H9 (cell line): Measurements from ENCODE around the gene RHBDD1. TPM values are rescaled to one million over a fixed set of nuclear protein-coding genes. Genes with fewer than 3 reads are reported as not detected.

Source experiments
- DNase-seq: peaks from one replicate; pipeline ENCODE4 v3.0.0-alpha.2; 2017
- H2AFZ ChIP-seq: one replicate; pipeline ENCODE4 v1.6.1; 2013; ENCODE audit warnings: mild to moderate bottlenecking, low read length, control low read depth, moderate library complexity
- H2AK5ac ChIP-seq: 2 replicates; pipeline ENCODE4 v1.6.1; 2013; ENCODE audit warnings: low read length, control low read depth, mixed read lengths; ENCODE audit not compliant: insufficient read length
- H2BK120ac ChIP-seq: one replicate; pipeline ENCODE4 v1.6.1; 2013; ENCODE audit warnings: low read depth, mild to moderate bottlenecking, low read length, control low read depth, inconsistent platforms; ENCODE audit not compliant: poor library complexity, severe bottlenecking
- H2BK12ac ChIP-seq: 2 replicates; pipeline ENCODE4 v1.6.1; 2013; ENCODE audit warnings: low read length, control low read depth, mixed read lengths, low read depth; ENCODE audit not compliant: insufficient read length
- H2BK15ac ChIP-seq: 2 replicates; pipeline ENCODE4 v1.6.1; 2013; ENCODE audit warnings: low read depth, low read length, control low read depth
- H2BK20ac ChIP-seq: one replicate; pipeline ENCODE4 v1.6.1; 2013; ENCODE audit warnings: low read depth, mild to moderate bottlenecking, low read length, control low read depth, inconsistent platforms; ENCODE audit not compliant: poor library complexity, severe bottlenecking
- H2BK5ac ChIP-seq: 2 replicates; pipeline ENCODE4 v1.6.1; 2013; ENCODE audit warnings: low read length, control low read depth, mixed read lengths; ENCODE audit not compliant: insufficient read length
- H3K14ac ChIP-seq: 2 replicates; pipeline ENCODE4 v1.6.1; 2013; ENCODE audit warnings: low read length, control low read depth; ENCODE audit not compliant: insufficient read depth
- H3K18ac ChIP-seq: 2 replicates; pipeline ENCODE4 v1.6.1; 2013; ENCODE audit warnings: low read depth, mild to moderate bottlenecking, mixed read lengths, low read length, control low read depth; ENCODE audit not compliant: insufficient read length
- H3K23ac ChIP-seq: 2 replicates; pipeline ENCODE4 v1.6.1; 2013; ENCODE audit warnings: low read length, control low read depth, mixed read lengths, low read depth; ENCODE audit not compliant: insufficient read length
- H3K23me2 ChIP-seq: 2 replicates; pipeline ENCODE4 v1.6.1; 2013; ENCODE audit warnings: low read depth, mild to moderate bottlenecking, mixed read lengths, low read length, control low read depth; ENCODE audit not compliant: insufficient read length, poor library complexity, severe bottlenecking
- H3K27ac ChIP-seq: 2 replicates; pipeline ENCODE4 v1.5.1; 2013; ENCODE audit warnings: low read length, control low read depth, mixed read lengths, low read depth; ENCODE audit not compliant: insufficient read length
- H3K27me3 ChIP-seq: 2 replicates; pipeline ENCODE4 v1.6.1; 2013; ENCODE audit warnings: low read length, control low read depth, inconsistent platforms; ENCODE audit not compliant: insufficient read depth
- H3K4ac ChIP-seq: 2 replicates; pipeline ENCODE4 v1.6.1; 2013; ENCODE audit warnings: low read depth, mild to moderate bottlenecking, control low read depth, inconsistent platforms, low read length, moderate library complexity
- H3K4me1 ChIP-seq: 2 replicates; pipeline ENCODE4 v1.6.1; 2013; ENCODE audit warnings: low read length, control low read depth, inconsistent platforms; ENCODE audit not compliant: insufficient read depth
- H3K4me2 ChIP-seq: 2 replicates; pipeline ENCODE4 v1.6.1; 2013; ENCODE audit warnings: low read length, control low read depth, mixed read lengths; ENCODE audit not compliant: insufficient read length, insufficient read depth
- H3K56ac ChIP-seq: 2 replicates; pipeline ENCODE4 v1.6.1; 2013; ENCODE audit warnings: low read depth, mild to moderate bottlenecking, mixed read lengths, low read length, control low read depth; ENCODE audit not compliant: insufficient read length
- H3K79me1 ChIP-seq: 2 replicates; pipeline ENCODE4 v1.6.1; 2013; ENCODE audit warnings: low read depth, mild to moderate bottlenecking, moderate library complexity, low read length, control low read depth, inconsistent platforms; ENCODE audit not compliant: insufficient read depth, poor library complexity, severe bottlenecking
- H3K79me2 ChIP-seq: 2 replicates; pipeline ENCODE4 v1.6.1; 2013; ENCODE audit warnings: low read length, control low read depth, inconsistent platforms; ENCODE audit not compliant: insufficient read depth
- H3K9ac ChIP-seq: 2 replicates; pipeline ENCODE4 v1.6.1; 2013; ENCODE audit warnings: low read length, control low read depth, mixed read lengths; ENCODE audit not compliant: insufficient read length; ENCODE audit errors: extremely low read depth
- H3K9me3 ChIP-seq: one replicate; pipeline ENCODE4 v1.6.1; 2013; ENCODE audit warnings: low read depth, low read length, inconsistent platforms; ENCODE audit not compliant: control insufficient read depth
- H3T11ph ChIP-seq: one replicate; pipeline ENCODE4 v1.6.1; 2013; ENCODE audit warnings: mild to moderate bottlenecking, low read length, control low read depth, inconsistent platforms
- H4K20me1 ChIP-seq: one replicate; pipeline ENCODE4 v1.6.1; 2013; ENCODE audit not compliant: control insufficient read depth, insufficient read length, insufficient read depth
- H4K5ac ChIP-seq: 2 replicates; pipeline ENCODE4 v1.6.1; 2013; ENCODE audit warnings: low read depth, mild to moderate bottlenecking, mixed read lengths, low read length, control low read depth; ENCODE audit not compliant: insufficient read length
- H4K8ac ChIP-seq: replicated peaks from 2 replicates; pipeline ENCODE4 v1.6.1; 2013; ENCODE audit warnings: low read length, control low read depth, mixed read lengths, low read depth; ENCODE audit not compliant: insufficient read length
- H4K91ac ChIP-seq: 2 replicates; pipeline ENCODE4 v1.6.1; 2013; ENCODE audit warnings: low read depth, mild to moderate bottlenecking, moderate library complexity, mixed read lengths, low read length, control low read depth; ENCODE audit not compliant: insufficient read length
- H3K27ac Mint-ChIP-seq, 3 experiments: 2 replicates in 2 of 3; 3 replicates in 1 of 3; pipeline ENCODE4 v1.8.0; 2020 to 2021; ENCODE audit warnings: mixed read lengths in 3 of 3, mild to moderate bottlenecking in 1 of 3, moderate library complexity in 1 of 3
- H3K27me3 Mint-ChIP-seq: 2 replicates; pipeline ENCODE4 v1.8.0; 2021; ENCODE audit warnings: low read depth, mild to moderate bottlenecking, moderate library complexity, mixed read lengths
- H3K36me3 Mint-ChIP-seq, 3 experiments: 2 replicates in 2 of 3; 3 replicates in 1 of 3; pipeline ENCODE4 v1.8.0; 2020 to 2021; ENCODE audit warnings: low read depth in 3 of 3, mixed read lengths in 3 of 3; ENCODE audit not compliant: insufficient read depth in 1 of 3
- H3K4me1 Mint-ChIP-seq, 2 experiments: 2 replicates each; pipeline ENCODE4 v1.8.0; 2020; ENCODE audit warnings: mixed read lengths in 2 of 2
- H3K4me3 Mint-ChIP-seq, 2 experiments: 2 replicates in 1 of 2; 3 replicates in 1 of 2; pipeline ENCODE4 v1.8.0; 2020 to 2021; ENCODE audit warnings: mild to moderate bottlenecking in 2 of 2, mixed read lengths in 2 of 2, moderate library complexity in 1 of 2
- H3K9me3 Mint-ChIP-seq, 2 experiments: 2 replicates in 1 of 2; 3 replicates in 1 of 2; pipeline ENCODE4 v1.8.0; 2020; ENCODE audit warnings: mild to moderate bottlenecking in 2 of 2, mixed read lengths in 2 of 2, moderate library complexity in 1 of 2
- WGBS: extraction: QIAGEN DNeasy Blood & Tissue Kit; methylation state at CpG from one replicate; pipeline ENCODE4 v1.1.7; 2013; ENCODE audit warnings: missing lambda C conversion rate, low lambda C conversion rate, mixed read lengths; ENCODE audit not compliant: insufficient read length; ENCODE audit errors: extremely low coverage; 5-methylcytosine and 5-hydroxymethylcytosine counted together
- total RNA-seq: library from RNA; stranded (reverse); gene quantifications from 2 replicates; pipeline ENCODE4 v1.2.1, GENCODE V29; 2021
- TF ChIP-seq, protein P1 (sequence below): fragments of 200-600 bp; sonication (generic); conservative IDR thresholded peaks from 3 replicates; pipeline ENCODE4 v1.8.0; 2021; ENCODE audit warnings: antibody characterized with exemption, mild to moderate bottlenecking

Gene RHBDD1
- total RNA-seq, 1 experiment from 2014 or later: 24.9 TPM

DNA sequence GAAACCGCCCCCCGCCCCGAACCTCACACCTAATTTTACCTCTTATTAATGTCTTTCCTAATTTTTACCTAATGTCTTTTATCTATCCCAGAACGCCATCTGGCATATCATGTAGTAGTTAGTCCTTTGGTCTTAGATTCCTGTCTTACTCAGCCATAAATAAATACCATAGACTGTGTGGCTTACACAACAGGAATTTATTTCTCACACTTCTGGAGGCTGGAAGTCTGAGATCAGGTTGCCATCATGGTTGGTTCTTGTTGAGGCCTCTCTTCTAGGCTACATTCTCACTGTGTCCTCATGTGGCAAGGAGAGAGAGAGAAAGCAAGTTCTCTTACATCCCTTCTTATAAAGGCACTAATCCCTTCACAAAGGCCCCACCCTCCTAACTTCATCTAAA, 46.8 kb downstream of the RHBDD1 start:
- peaks cover 0 to 3% of the 10 kb centered on the region in 2 experiments; a peak in 1 of 5 replicates for H3K9me3 Mint-ChIP-seq
- Histone ChIP-seq H2BK12ac (no peak overlapping the region), H3K4me2 (no peak overlapping the region), H3K9ac (no peak overlapping the region), H3T11ph (no peak overlapping the region), H2BK120ac (no peak overlapping the region), H3K56ac (no peak overlapping the region), H3K4ac (no peak overlapping the region), H2AFZ (no peak overlapping the region), H2AK5ac (no peak overlapping the region), H2BK5ac (no peak overlapping the region), H4K20me1 (no peaks in the 10 kb centered on the region), H3K9me3 (no peaks in the 10 kb centered on the region), H3K79me1 (no peaks in the 10 kb centered on the region), H3K27me3 (no peaks in the 10 kb centered on the region), H3K14ac (no peak overlapping the region), H4K91ac (no peak overlapping the region), H3K27ac (no peak overlapping the region), H4K5ac (no peak overlapping the region), H3K23me2 (no peaks in the 10 kb centered on the region), H2BK20ac (no peak overlapping the region), H3K18ac (no peak overlapping the region), H2BK15ac (no peak overlapping the region), H4K8ac (no peak overlapping the region), H3K23ac (no peak overlapping the region), H3K4me1 (no peaks in the 10 kb centered on the region), H3K79me2 (no peaks in the 10 kb centered on the region)
- H3K4me3 Mint-ChIP-seq: no peak overlapping the region
- no peak for DNase-seq
- TF ChIP-seq, protein P1, sequence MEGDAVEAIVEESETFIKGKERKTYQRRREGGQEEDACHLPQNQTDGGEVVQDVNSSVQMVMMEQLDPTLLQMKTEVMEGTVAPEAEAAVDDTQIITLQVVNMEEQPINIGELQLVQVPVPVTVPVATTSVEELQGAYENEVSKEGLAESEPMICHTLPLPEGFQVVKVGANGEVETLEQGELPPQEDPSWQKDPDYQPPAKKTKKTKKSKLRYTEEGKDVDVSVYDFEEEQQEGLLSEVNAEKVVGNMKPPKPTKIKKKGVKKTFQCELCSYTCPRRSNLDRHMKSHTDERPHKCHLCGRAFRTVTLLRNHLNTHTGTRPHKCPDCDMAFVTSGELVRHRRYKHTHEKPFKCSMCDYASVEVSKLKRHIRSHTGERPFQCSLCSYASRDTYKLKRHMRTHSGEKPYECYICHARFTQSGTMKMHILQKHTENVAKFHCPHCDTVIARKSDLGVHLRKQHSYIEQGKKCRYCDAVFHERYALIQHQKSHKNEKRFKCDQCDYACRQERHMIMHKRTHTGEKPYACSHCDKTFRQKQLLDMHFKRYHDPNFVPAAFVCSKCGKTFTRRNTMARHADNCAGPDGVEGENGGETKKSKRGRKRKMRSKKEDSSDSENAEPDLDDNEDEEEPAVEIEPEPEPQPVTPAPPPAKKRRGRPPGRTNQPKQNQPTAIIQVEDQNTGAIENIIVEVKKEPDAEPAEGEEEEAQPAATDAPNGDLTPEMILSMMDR: no peak
- H3K36me3 Mint-ChIP-seq: peaks cover 0 to 5% (median 0%) of the 10 kb centered on the region in 3 experiments; a peak in 2 of 7 replicates
- H3K4me1 Mint-ChIP-seq: no peaks in the 10 kb centered on the region
- WGBS: no CpG with 5 or more reads among the region's 4 CpGs
- H3K27ac Mint-ChIP-seq: no peak overlapping the region
- no peaks in the 10 kb centered on the region for H3K27me3 Mint-ChIP-seq
